Uterus (tissue), 4 donors: Measurements from ENCODE around the gene CACNA1C. TPM values are rescaled to one million over a fixed set of nuclear protein-coding genes. Genes with fewer than 3 reads are reported as not detected.

Experiments
- DNase-seq, 2 donors: peaks; one replicate each; pipeline ENCODE4 v3.0.0-alpha.2; 2019 to 2020
- H3K27ac ChIP-seq, 2 donors: fragments of 200-600 bp; sonication (generic); 1 replicate in 1 of 2; 2 replicates in 1 of 2; pipeline ENCODE4 v1.5.1; 2016 to 2018
- H3K27me3 ChIP-seq, 2 donors: fragments of 200-600 bp; sonication (generic); one replicate each; pipeline ENCODE4 v1.5.1; 2018 to 2019; ENCODE audit warnings: control low read depth in 1 of 2
- H3K36me3 ChIP-seq, 2 donors: fragments of 200-600 bp; sonication (generic); one replicate each; pipeline ENCODE4 v1.5.1; 2019; ENCODE audit warnings: control low read depth in 1 of 2
- H3K4me1 ChIP-seq, 2 donors: fragments of 200-600 bp; sonication (generic); one replicate each; pipeline ENCODE4 v1.5.1; 2018 to 2019; ENCODE audit warnings: control low read depth in 1 of 2
- H3K4me3 ChIP-seq, 2 donors: fragments of 200-600 bp; sonication (generic); 1 replicate in 1 of 2; 2 replicates in 1 of 2; pipeline ENCODE4 v1.5.1; 2018 to 2019; ENCODE audit warnings: mild to moderate bottlenecking in 1 of 2
- H3K9me3 ChIP-seq, 2 donors: fragments of 200-600 bp; sonication (generic); one replicate each; pipeline ENCODE4 v1.5.1; 2019; ENCODE audit warnings: control low read depth in 1 of 2
- POLR2A ChIP-seq, 2 donors: fragments of 450-650 bp; IDR thresholded peaks; one replicate each; pipeline ENCODE4 v1.6.1; 2016; ENCODE audit warnings: antibody characterized with exemption in 2 of 2, mild to moderate bottlenecking in 1 of 2, moderate library complexity in 1 of 2
- intact Hi-C: fragments of 100-400 bp; cut with DNase I; formaldehyde crosslinking; loops from one replicate; pipeline ENCODE4 v1.15.1; 2023; ENCODE audit warnings: low total_unique reads
- total RNA-seq, 4 donors: library from RNA; depleted of rRNA in 3 of 4; stranded (reverse); fragments of >200 nt in 3 of 4; gene quantifications; one replicate each; pipeline versions ENCODE4 v1.1.0 to v1.2.4, GENCODE V29; 2014 to 2023
- TF ChIP-seq, protein P1 (sequence below), 4 experiments: fragments of 200-600 bp in 2 of 4; fragments of 450-650 bp in 2 of 4; sonication (generic) in 2 of 4; IDR thresholded peaks; one replicate each; pipeline ENCODE4 v1.5.1; 2016 to 2019; ENCODE audit warnings: antibody characterized with exemption in 4 of 4, mild to moderate bottlenecking in 2 of 4, moderate library complexity in 1 of 4
- donor health status: DM: yes; HTN: yes; CAD: no.

The CACNA1C gene
- total RNA-seq, 4 donors from 2014 or later, result 15.9 to 121 (median 32.1) TPM

DNA sequence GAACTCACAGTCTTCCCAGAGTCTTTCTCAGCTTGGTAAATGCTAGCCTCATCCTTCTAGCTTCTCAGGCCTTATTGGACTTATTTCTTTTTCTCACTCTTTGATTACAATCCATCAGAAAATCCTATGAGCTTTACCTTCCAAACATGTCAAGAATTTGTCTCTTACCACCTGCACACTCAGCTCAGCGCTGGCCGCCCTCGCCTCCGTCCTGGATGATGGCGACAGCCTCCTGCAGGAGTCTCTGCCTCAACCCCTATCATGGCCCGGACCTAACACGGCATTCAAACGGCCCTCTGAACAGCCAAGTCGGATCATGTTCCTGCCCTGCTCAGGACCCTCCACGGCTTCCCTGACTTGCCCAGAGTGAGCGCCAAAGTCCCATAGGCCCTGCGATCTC is 408.9 kb downstream of the CACNA1C start:
- Histone ChIP-seq H3K4me1 (no peaks in the 10 kb centered on the region), H3K9me3 (no peaks in the 10 kb centered on the region), H3K27me3 (no peaks in the 10 kb centered on the region), H3K36me3 (no peaks in the 10 kb centered on the region), H3K27ac (no peak overlapping the region), H3K4me3 (no peak overlapping the region)
- DNase-seq, result no peak
- TF ChIP-seq POLR2A (IDR thresholded peaks at IDR 0.05), result no peak
- TF ChIP-seq, protein P1, sequence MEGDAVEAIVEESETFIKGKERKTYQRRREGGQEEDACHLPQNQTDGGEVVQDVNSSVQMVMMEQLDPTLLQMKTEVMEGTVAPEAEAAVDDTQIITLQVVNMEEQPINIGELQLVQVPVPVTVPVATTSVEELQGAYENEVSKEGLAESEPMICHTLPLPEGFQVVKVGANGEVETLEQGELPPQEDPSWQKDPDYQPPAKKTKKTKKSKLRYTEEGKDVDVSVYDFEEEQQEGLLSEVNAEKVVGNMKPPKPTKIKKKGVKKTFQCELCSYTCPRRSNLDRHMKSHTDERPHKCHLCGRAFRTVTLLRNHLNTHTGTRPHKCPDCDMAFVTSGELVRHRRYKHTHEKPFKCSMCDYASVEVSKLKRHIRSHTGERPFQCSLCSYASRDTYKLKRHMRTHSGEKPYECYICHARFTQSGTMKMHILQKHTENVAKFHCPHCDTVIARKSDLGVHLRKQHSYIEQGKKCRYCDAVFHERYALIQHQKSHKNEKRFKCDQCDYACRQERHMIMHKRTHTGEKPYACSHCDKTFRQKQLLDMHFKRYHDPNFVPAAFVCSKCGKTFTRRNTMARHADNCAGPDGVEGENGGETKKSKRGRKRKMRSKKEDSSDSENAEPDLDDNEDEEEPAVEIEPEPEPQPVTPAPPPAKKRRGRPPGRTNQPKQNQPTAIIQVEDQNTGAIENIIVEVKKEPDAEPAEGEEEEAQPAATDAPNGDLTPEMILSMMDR (IDR thresholded peaks at IDR 0.05), result no peak
- intact Hi-C loops, result no loop called here

DNA sequence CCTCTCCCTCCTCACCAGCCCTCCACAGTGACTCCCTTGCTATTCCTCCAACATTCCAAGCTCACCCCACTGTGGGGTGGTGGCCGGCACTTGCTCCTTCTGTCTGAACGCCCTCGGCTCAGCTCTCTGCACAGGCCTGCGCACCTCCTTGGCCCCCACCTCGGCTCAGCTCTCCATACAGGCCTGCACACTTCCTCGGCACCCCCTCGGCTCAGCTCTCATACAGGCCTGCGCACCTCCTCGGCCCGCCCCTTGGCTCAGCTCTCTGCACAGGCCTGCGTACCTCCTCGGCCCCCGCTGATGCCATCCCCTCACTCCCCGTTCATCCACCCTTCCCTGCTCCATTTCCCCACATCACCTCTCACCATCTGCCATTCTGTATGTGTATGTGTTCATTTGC is 409.3 kb downstream of the CACNA1C start:
- DNase-seq, result no peak
- intact Hi-C loops, result no loop called here
- H3K4me3 ChIP-seq, result no peak overlapping the region
- no peaks in the 10 kb centered on the region for H3K9me3 ChIP-seq
- no peaks in the 10 kb centered on the region for H3K4me1 ChIP-seq
- no peak for TF ChIP-seq POLR2A (IDR thresholded peaks at IDR 0.05)
- TF ChIP-seq, protein P1 (IDR thresholded peaks at IDR 0.05), result no peak
- H3K36me3 ChIP-seq, result no peaks in the 10 kb centered on the region
- no peak overlapping the region for H3K27ac ChIP-seq
- H3K27me3 ChIP-seq, result no peaks in the 10 kb centered on the region

DNA sequence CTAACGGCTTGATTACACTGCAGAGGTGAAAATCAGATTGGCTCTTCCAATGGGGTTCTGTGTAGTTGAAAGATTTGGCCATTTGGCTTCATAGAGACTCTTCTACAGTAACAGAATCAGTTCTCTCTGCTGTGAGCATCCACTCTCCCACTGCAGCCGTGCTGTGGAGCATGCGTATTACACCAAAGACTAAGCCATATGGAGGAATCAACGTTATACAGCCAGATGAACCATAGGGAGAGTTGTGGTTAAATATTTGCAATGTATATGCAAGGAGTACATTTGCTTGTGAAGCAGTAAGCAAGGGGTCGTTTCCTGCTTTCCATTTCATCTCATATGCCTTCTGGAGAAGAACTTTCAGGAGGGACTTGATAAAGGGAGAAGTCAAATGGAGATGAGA is 410.9 kb downstream of the CACNA1C start:
- Histone ChIP-seq H3K27me3 (no peaks in the 10 kb centered on the region), H3K36me3 (no peaks in the 10 kb centered on the region), H3K4me3 (no peak overlapping the region), H3K4me1 (no peaks in the 10 kb centered on the region), H3K9me3 (no peaks in the 10 kb centered on the region), H3K27ac (no peak overlapping the region)
- TF ChIP-seq, protein P1 (IDR thresholded peaks at IDR 0.05), result no peak
- TF ChIP-seq POLR2A (IDR thresholded peaks at IDR 0.05), result no peak
- intact Hi-C loops, result no loop called here
- DNase-seq, result no peak

DNA sequence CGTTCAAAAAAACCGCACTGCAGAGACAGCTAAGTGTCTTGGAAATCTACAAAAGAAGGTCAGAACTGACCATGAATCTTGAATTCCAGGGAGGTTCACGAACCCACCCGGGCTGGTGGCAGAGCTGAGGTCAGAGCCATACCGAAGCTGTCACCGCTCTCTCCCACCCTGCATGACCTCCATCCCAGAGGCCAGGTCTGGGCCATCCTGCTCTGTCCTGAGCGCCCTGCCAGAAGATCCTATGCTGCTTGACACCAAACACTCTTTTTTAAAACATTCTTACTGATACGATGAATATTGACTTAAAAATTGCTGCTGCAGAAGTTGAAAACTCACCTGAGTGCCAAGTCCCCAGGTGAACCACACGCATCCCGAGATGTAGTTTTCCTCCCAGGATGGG is 412.9 kb downstream of the CACNA1C start:
- no peak overlapping the region for H3K27ac ChIP-seq
- no peaks in the 10 kb centered on the region for H3K4me1 ChIP-seq
- H3K4me3 ChIP-seq, result no peak overlapping the region
- TF ChIP-seq POLR2A (IDR thresholded peaks at IDR 0.05), result no peak
- TF ChIP-seq, protein P1 (IDR thresholded peaks at IDR 0.05), result no peak
- no peaks in the 10 kb centered on the region for H3K36me3 ChIP-seq
- H3K27me3 ChIP-seq, result no peaks in the 10 kb centered on the region
- intact Hi-C loops, result no loop called here
- no peak for DNase-seq
- no peaks in the 10 kb centered on the region for H3K9me3 ChIP-seq

DNA sequence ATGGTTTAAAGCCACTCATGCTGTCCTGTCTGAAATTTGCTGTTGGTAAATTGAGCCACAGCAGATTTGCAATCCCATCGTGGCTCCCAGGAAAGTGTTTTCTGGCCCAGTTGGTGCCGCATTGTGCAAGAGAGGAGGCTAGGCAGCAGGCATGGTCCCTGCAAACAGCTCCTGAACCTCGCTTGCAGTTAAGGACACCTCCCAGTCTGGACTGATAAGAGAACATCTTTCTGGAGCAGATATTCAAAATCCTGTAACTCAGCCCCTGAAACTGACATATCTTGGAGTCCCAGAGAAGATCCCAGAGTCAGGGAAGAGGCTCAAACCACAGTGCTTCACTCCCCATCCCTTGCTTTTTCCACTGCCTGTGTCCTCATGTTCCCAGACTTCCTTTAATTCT is 413.4 kb downstream of the CACNA1C start:
- H3K4me3 ChIP-seq, result no peak overlapping the region
- intact Hi-C loops, result no loop called here
- H3K36me3 ChIP-seq, result no peaks in the 10 kb centered on the region
- TF ChIP-seq, protein P1 (IDR thresholded peaks at IDR 0.05), result no peak
- TF ChIP-seq POLR2A (IDR thresholded peaks at IDR 0.05), result no peak
- no peaks in the 10 kb centered on the region for H3K9me3 ChIP-seq
- H3K27me3 ChIP-seq, result no peaks in the 10 kb centered on the region
- no peaks in the 10 kb centered on the region for H3K4me1 ChIP-seq
- no peak for DNase-seq
- H3K27ac ChIP-seq, result no peak overlapping the region
